Trophoblast cell (in vitro differentiated cells and primary cell): Measurements from ENCODE around the gene RASSF8.

Experiments used
- DNase-seq, 2 donors: peaks; one replicate each; pipeline ENCODE4 v3.0.0-alpha.2; 2016
- H2AFZ ChIP-seq: 2 replicates; pipeline ENCODE4 v1.6.1; 2013; ENCODE audit warnings: low read length, moderate library complexity, mild to moderate bottlenecking; ENCODE audit not compliant: insufficient read depth, poor library complexity
- H2AK5ac ChIP-seq: 2 replicates; pipeline ENCODE4 v1.6.1; 2013; ENCODE audit warnings: mild to moderate bottlenecking, low read length
- H2BK120ac ChIP-seq: 2 replicates; pipeline ENCODE4 v1.6.1; 2013; ENCODE audit warnings: low read length, mild to moderate bottlenecking, moderate library complexity; ENCODE audit not compliant: insufficient read depth, poor library complexity
- H2BK12ac ChIP-seq: 2 replicates; pipeline ENCODE4 v1.6.1; 2013; ENCODE audit warnings: mild to moderate bottlenecking, low read length, moderate library complexity
- H2BK5ac ChIP-seq: 2 replicates; pipeline ENCODE4 v1.6.1; 2013; ENCODE audit warnings: low read length, low read depth, moderate library complexity, mild to moderate bottlenecking; ENCODE audit not compliant: poor library complexity
- H3K14ac ChIP-seq: 2 replicates; pipeline ENCODE4 v1.6.1; 2013; ENCODE audit warnings: mild to moderate bottlenecking, low read length
- H3K18ac ChIP-seq: 2 replicates; pipeline ENCODE4 v1.6.1; 2013; ENCODE audit warnings: mild to moderate bottlenecking, low read length
- H3K23ac ChIP-seq: 2 replicates; pipeline ENCODE4 v1.6.1; 2013; ENCODE audit warnings: low read length
- H3K27ac ChIP-seq: 2 replicates; pipeline ENCODE4 v1.5.1; 2013; ENCODE audit warnings: low read depth, mild to moderate bottlenecking, inconsistent platforms, low read length, moderate library complexity
- H3K27me3 ChIP-seq: 2 replicates; pipeline ENCODE4 v1.6.1; 2013; ENCODE audit warnings: inconsistent platforms, mild to moderate bottlenecking, low read length, moderate library complexity; ENCODE audit not compliant: insufficient read depth
- H3K36me3 ChIP-seq, 2 experiments: 1 replicate in 1 of 2; 2 replicates in 1 of 2; pipeline ENCODE4 v1.6.1; 2013; ENCODE audit warnings: low read length in 2 of 2, mild to moderate bottlenecking in 2 of 2, moderate library complexity in 1 of 2; ENCODE audit not compliant: insufficient read depth in 2 of 2, control insufficient read depth in 1 of 2
- H3K4ac ChIP-seq: 2 replicates; pipeline ENCODE4 v1.6.1; 2013; ENCODE audit warnings: low read depth, mild to moderate bottlenecking, low read length, moderate library complexity
- H3K4me1 ChIP-seq, 2 experiments: 1 replicate in 1 of 2; 2 replicates in 1 of 2; pipeline ENCODE4 v1.6.1; 2013; ENCODE audit warnings: low read length in 2 of 2, mild to moderate bottlenecking in 2 of 2, moderate library complexity in 1 of 2; ENCODE audit not compliant: insufficient read depth in 2 of 2, control insufficient read depth in 1 of 2
- H3K4me2 ChIP-seq: 2 replicates; pipeline ENCODE4 v1.6.1; 2013; ENCODE audit warnings: inconsistent platforms, mild to moderate bottlenecking, low read length, moderate library complexity
- H3K4me3 ChIP-seq: 2 replicates; pipeline ENCODE4 v1.5.1; 2013; ENCODE audit warnings: mild to moderate bottlenecking, low read depth, low read length, inconsistent platforms
- H3K79me1 ChIP-seq: one replicate; pipeline ENCODE4 v1.6.1; 2013; ENCODE audit warnings: low read length
- H3K79me2 ChIP-seq: 2 replicates; pipeline ENCODE4 v1.6.1; 2013; ENCODE audit warnings: low read length, mild to moderate bottlenecking; ENCODE audit not compliant: control insufficient read depth, insufficient read depth, poor library complexity
- H3K9ac ChIP-seq: 2 replicates; pipeline ENCODE4 v1.6.1; 2013; ENCODE audit warnings: mild to moderate bottlenecking, low read length
- H3K9me3 ChIP-seq: 2 replicates; pipeline ENCODE4 v1.6.1; 2013; ENCODE audit warnings: low read depth, mild to moderate bottlenecking, control low read depth, inconsistent platforms, low read length; ENCODE audit not compliant: insufficient read depth
- H4K12ac ChIP-seq: 2 replicates; pipeline ENCODE4 v1.6.1; 2013; ENCODE audit warnings: low read depth, mild to moderate bottlenecking, low read length, moderate library complexity
- H4K8ac ChIP-seq: 2 replicates; pipeline ENCODE4 v1.6.1; 2013; ENCODE audit warnings: low read depth, mild to moderate bottlenecking, low read length, moderate library complexity
- H4K91ac ChIP-seq: one replicate; pipeline ENCODE4 v1.6.1; 2013; ENCODE audit warnings: low read depth, mild to moderate bottlenecking, low read length, moderate library complexity
- WGBS: extraction: QIAGEN DNeasy Blood & Tissue Kit; methylation state at CpG from one replicate; pipeline ENCODE4 v1.1.7; 2013; ENCODE audit warnings: missing lambda C conversion rate; ENCODE audit not compliant: insufficient read length, insufficient coverage; ENCODE audit errors: extremely low coverage; 5-methylcytosine and 5-hydroxymethylcytosine counted together

The RASSF8 gene

DNA sequence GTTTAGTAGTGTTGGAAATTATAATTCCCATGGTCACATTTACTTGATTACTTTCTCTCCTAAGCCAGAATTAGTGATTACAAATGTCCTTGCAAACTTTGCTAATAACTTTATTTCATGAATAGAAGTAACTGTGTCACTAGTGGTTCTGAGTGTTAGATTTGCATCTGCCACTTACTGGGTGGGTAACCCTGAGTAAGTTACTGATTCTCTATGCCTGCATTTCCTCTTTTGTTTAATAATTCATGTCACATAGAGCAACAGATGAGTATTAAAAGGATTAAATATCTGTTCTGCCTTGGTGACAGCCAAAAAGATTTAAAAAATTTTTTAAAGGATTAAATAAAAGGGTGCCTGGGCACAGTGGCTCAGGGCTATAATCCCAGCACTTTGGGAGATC lies 87.7 kb downstream of the RASSF8 start:
- no peak overlapping the region for H3K14ac ChIP-seq
- no peak overlapping the region for H3K9ac ChIP-seq
- no peak overlapping the region for H2AFZ ChIP-seq
- H3K79me2 ChIP-seq, result peaks cover 2% of the 10 kb centered on the region
- peaks cover 4 to 15% of the 10 kb centered on the region in 2 experiments for H3K4me1 ChIP-seq
- no peaks in the 10 kb centered on the region for H3K9me3 ChIP-seq
- no peak overlapping the region for H3K4me3 ChIP-seq
- H3K27ac ChIP-seq, result no peak overlapping the region
- no peak for DNase-seq
- H3K4ac ChIP-seq, result no peak overlapping the region
- H2AK5ac ChIP-seq, result no peak overlapping the region
- no peak overlapping the region for H3K4me2 ChIP-seq
- H2BK120ac ChIP-seq, result no peak overlapping the region
- no peak overlapping the region for H4K91ac ChIP-seq
- H2BK5ac ChIP-seq, result no peak overlapping the region
- H3K18ac ChIP-seq, result no peak overlapping the region
- H2BK12ac ChIP-seq, result no peak overlapping the region
- H3K23ac ChIP-seq, result no peak overlapping the region
- H3K36me3 ChIP-seq, result no peaks in the 10 kb centered on the region
- H3K27me3 ChIP-seq, result no peaks in the 10 kb centered on the region
- no peak overlapping the region for H4K8ac ChIP-seq
- no peak overlapping the region for H4K12ac ChIP-seq
- H3K79me1 ChIP-seq, result no peaks in the 10 kb centered on the region

- Histone ChIP-seq H4K12ac (no peak overlapping the region), H2AK5ac (no peak overlapping the region), H4K8ac (no peak overlapping the region), H2BK5ac (no peak overlapping the region), H2BK12ac (no peak overlapping the region), H2BK120ac (no peak overlapping the region), H4K91ac (no peak overlapping the region), H3K9me3 (no peaks in the 10 kb centered on the region), H3K4ac (no peak overlapping the region), H3K27ac (no peak overlapping the region), H3K18ac (no peak overlapping the region), H3K36me3 (no peaks in the 10 kb centered on the region), H2AFZ (no peak overlapping the region), H3K4me1 (peaks cover 4 to 15% of the 10 kb centered on the region in 2 experiments), H3K4me2 (no peak overlapping the region), H3K23ac (no peak overlapping the region), H3K79me2 (peaks cover 4% of the 10 kb centered on the region), H3K27me3 (no peaks in the 10 kb centered on the region), H3K9ac (no peak overlapping the region), H3K79me1 (no peaks in the 10 kb centered on the region), H3K4me3 (no peak overlapping the region), H3K14ac (no peak overlapping the region)
- no peak for DNase-seq
- WGBS, result no CpG with 5 or more reads among the region's 1 CpG
Measured at GRCh38 chr12:26046906-26047305, 88.4 kb downstream of the RASSF8 start.

GRCh38 chr12:26047401-26048226 lies 89.1 kb downstream of the RASSF8 start:
- no CpG with 5 or more reads among the region's 9 CpGs for WGBS
- Histone ChIP-seq H3K9ac (no peak overlapping the region), H2BK120ac (no peak overlapping the region)

GRCh38 chr12:26052652-26053051 lies 94.2 kb downstream of the RASSF8 start:
- no peak overlapping the region for H3K14ac ChIP-seq
- no peak for DNase-seq
- H3K27me3 ChIP-seq, result no peaks in the 10 kb centered on the region
- peaks cover under 1 to 1% of the 10 kb centered on the region in 2 experiments for H3K4me1 ChIP-seq
- no peak overlapping the region for H2BK5ac ChIP-seq
- H4K12ac ChIP-seq, result no peak overlapping the region
- no peak overlapping the region for H4K91ac ChIP-seq
- H3K9ac ChIP-seq, result no peak overlapping the region
- no peak overlapping the region for H3K18ac ChIP-seq
- H2BK120ac ChIP-seq, result no peak overlapping the region
- H2AK5ac ChIP-seq, result no peak overlapping the region
- H3K23ac ChIP-seq, result no peak overlapping the region
- no CpG with 5 or more reads among the region's 4 CpGs for WGBS
- no peak overlapping the region for H3K4me2 ChIP-seq
- no peak overlapping the region for H3K4ac ChIP-seq
- H3K4me3 ChIP-seq, result no peak overlapping the region
- H3K79me2 ChIP-seq, result peaks cover 5% of the 10 kb centered on the region
- no peaks in the 10 kb centered on the region for H3K9me3 ChIP-seq
- H2BK12ac ChIP-seq, result no peak overlapping the region
- no peak overlapping the region for H2AFZ ChIP-seq
- H4K8ac ChIP-seq, result no peak overlapping the region
- no peaks in the 10 kb centered on the region for H3K36me3 ChIP-seq
- no peaks in the 10 kb centered on the region for H3K79me1 ChIP-seq
- no peak overlapping the region for H3K27ac ChIP-seq

More at GRCh38 chr12:26047401-26048226, 89.1 kb downstream of the RASSF8 start:
- H3K4me3 ChIP-seq, result no peak overlapping the region
- H2AFZ ChIP-seq, result no peak overlapping the region
- no peaks in the 10 kb centered on the region for H3K9me3 ChIP-seq
- H3K27me3 ChIP-seq, result no peaks in the 10 kb centered on the region
- peaks cover 5% of the 10 kb centered on the region for H3K79me2 ChIP-seq
- H4K8ac ChIP-seq, result no peak overlapping the region
- no peak overlapping the region for H3K27ac ChIP-seq
- no peak overlapping the region for H4K91ac ChIP-seq
- no peak overlapping the region for H3K23ac ChIP-seq
- DNase-seq, result peak; percentile 11 to 33
- H3K14ac ChIP-seq, result no peak overlapping the region
- no peak overlapping the region for H3K4me2 ChIP-seq
- H3K4me1 ChIP-seq, result peaks cover 4 to 15% of the 10 kb centered on the region in 2 experiments
- no peaks in the 10 kb centered on the region for H3K79me1 ChIP-seq
- H2AK5ac ChIP-seq, result no peak overlapping the region
- H3K18ac ChIP-seq, result no peak overlapping the region
- H3K36me3 ChIP-seq, result no peaks in the 10 kb centered on the region
- H3K4ac ChIP-seq, result no peak overlapping the region
- H4K12ac ChIP-seq, result no peak overlapping the region
- H2BK12ac ChIP-seq, result no peak overlapping the region
- no peak overlapping the region for H2BK5ac ChIP-seq
